ENCODE results near the gene TGFB2.

DNA sequence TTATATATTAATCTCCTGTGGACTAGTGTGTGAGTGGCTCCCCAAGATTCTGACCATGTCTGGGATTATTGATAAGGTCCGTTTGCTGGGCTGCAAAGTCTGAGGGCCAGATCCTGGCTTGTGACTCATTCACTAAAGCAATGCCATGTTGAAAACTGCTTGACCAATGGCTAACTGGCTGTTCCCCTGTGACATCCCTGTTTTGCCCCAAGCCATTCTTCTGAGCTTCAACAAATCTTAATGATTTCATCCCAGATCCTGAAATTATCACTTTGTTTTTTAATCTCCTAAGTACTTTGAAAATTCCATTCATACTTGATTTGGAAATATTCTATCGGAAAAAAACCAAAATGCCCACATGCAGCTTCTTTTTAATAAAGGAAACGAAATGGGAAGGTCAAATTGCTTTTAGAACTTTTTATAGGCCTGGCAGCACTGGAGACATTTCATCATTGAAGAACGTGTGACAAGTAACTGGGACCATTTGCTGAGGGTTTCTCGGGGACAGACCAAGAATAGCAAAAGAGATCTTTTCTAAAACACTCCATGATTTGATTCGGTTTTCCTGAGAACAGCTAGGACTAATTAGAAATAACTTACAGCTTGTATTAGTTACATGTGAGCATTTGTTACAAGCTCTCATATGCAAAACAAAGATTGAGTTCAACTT, 121.3 kb downstream of the TGFB2 start:
- TF ChIP-seq, protein P1, sequence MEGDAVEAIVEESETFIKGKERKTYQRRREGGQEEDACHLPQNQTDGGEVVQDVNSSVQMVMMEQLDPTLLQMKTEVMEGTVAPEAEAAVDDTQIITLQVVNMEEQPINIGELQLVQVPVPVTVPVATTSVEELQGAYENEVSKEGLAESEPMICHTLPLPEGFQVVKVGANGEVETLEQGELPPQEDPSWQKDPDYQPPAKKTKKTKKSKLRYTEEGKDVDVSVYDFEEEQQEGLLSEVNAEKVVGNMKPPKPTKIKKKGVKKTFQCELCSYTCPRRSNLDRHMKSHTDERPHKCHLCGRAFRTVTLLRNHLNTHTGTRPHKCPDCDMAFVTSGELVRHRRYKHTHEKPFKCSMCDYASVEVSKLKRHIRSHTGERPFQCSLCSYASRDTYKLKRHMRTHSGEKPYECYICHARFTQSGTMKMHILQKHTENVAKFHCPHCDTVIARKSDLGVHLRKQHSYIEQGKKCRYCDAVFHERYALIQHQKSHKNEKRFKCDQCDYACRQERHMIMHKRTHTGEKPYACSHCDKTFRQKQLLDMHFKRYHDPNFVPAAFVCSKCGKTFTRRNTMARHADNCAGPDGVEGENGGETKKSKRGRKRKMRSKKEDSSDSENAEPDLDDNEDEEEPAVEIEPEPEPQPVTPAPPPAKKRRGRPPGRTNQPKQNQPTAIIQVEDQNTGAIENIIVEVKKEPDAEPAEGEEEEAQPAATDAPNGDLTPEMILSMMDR (IDR thresholded peaks at IDR 0.05) = no peak
- TF ChIP-seq POLR2A (IDR thresholded peaks at IDR 0.05) = no peak
